WTC11 (cell line): ENCODE results near the gene H1-8.

Experiments
- ATF1 ChIP-seq: sonication (generic); formaldehyde crosslinking; IDR thresholded peaks from 2 replicates; pipeline ENCODE4 v1.8.1; 2023; ENCODE audit warnings: mild to moderate bottlenecking, moderate library complexity, missing genetic modification reagents
- CREM ChIP-seq: sonication (generic); formaldehyde crosslinking; IDR thresholded peaks from 2 replicates; pipeline ENCODE4 v1.8.1; 2022; ENCODE audit warnings: mild to moderate bottlenecking, missing genetic modification reagents, moderate library complexity
- NR2C2 ChIP-seq: sonication (generic); formaldehyde crosslinking; IDR thresholded peaks from 2 replicates; pipeline ENCODE4 v1.8.0; 2022; ENCODE audit warnings: mild to moderate bottlenecking, missing genetic modification reagents
- SP1 ChIP-seq: sonication (generic); formaldehyde crosslinking; conservative IDR thresholded peaks from 2 replicates; pipeline ENCODE4 v1.8.1; 2022; ENCODE audit warnings: missing genetic modification reagents
- TCF7 ChIP-seq: sonication (generic); formaldehyde crosslinking; IDR thresholded peaks from 2 replicates; pipeline ENCODE4 v1.8.0; 2022; ENCODE audit warnings: mild to moderate bottlenecking, low read depth, missing genetic modification reagents, moderate library complexity
- TEAD4 ChIP-seq: sonication (generic); formaldehyde crosslinking; IDR thresholded peaks from 2 replicates; pipeline ENCODE4 v1.8.0; 2022; ENCODE audit warnings: mild to moderate bottlenecking, missing genetic modification reagents
- TF ChIP-seq, protein P1 (sequence below): fragments of 200-600 bp; IDR thresholded peaks from 2 replicates; pipeline ENCODE4 v1.8.0; 2022; ENCODE audit warnings: antibody characterized with exemption
- TF ChIP-seq, protein P2 (sequence below): sonication (generic); formaldehyde crosslinking; IDR thresholded peaks from 2 replicates; pipeline ENCODE4 v1.8.1; 2023; ENCODE audit warnings: mild to moderate bottlenecking, missing genetic modification reagents
- TF ChIP-seq, protein P3 (sequence below): sonication (generic); formaldehyde crosslinking; IDR thresholded peaks from 2 replicates; pipeline ENCODE4 v1.8.0; 2022; ENCODE audit warnings: mild to moderate bottlenecking, missing genetic modification reagents
- TF ChIP-seq, protein P4 (sequence below): sonication (generic); formaldehyde crosslinking; conservative IDR thresholded peaks from 2 replicates; pipeline ENCODE4 v1.8.1; 2022; ENCODE audit warnings: mild to moderate bottlenecking, missing genetic modification reagents
- TF ChIP-seq, protein P5 (sequence below): sonication (generic); formaldehyde crosslinking; IDR thresholded peaks from 2 replicates; pipeline ENCODE4 v1.8.1; 2023; ENCODE audit warnings: mild to moderate bottlenecking, missing genetic modification reagents, moderate library complexity

DNA sequence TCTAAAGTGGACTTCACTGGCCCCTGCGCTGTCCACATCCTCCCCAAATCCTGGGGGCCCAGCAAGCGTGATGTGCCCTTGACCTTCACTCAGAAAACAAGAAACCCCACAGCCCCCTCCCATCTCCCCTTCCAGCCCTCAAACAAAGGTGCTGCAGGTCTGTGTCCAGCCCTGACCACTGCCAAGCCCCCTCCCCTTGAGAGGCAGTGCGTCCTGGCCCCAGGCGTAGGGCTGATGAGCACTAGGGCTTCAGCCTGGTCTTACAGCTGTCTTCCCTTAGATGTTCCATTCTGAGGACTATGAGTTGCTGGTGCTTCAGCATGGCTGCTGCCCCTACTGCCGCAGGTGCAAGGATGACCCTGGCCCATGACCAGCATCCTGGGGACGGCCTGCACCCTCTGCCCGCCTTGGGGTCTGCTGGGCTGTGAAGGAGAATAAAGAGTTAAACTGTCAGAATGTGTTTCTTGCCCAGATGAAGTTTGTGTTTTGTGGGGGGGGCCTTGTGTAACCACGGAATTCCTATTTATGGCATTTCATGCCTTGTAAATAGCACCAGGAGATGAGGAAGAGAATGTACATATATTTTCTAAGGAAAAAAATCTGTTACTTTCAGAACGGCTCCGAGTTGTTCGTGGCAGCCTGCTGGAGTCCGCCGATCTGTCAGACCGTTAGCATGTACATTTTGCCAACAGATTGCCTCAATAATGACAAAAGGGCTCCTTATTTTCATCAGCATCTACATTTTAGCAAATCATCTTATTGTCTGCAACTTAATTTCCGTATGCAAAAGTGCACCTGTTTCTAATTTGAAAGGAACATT is 22.9 kb upstream of the H1-8 start:
- TF ChIP-seq SP1 (CRISPR knock-in tag) (no peak), TEAD4 (CRISPR knock-in tag) (no peak), ATF1 (CRISPR knock-in tag) (no peak), NR2C2 (CRISPR knock-in tag) (no peak), CREM (CRISPR knock-in tag) (no peak), TCF7 (CRISPR knock-in tag) (no peak)
- TF ChIP-seq, protein P1, sequence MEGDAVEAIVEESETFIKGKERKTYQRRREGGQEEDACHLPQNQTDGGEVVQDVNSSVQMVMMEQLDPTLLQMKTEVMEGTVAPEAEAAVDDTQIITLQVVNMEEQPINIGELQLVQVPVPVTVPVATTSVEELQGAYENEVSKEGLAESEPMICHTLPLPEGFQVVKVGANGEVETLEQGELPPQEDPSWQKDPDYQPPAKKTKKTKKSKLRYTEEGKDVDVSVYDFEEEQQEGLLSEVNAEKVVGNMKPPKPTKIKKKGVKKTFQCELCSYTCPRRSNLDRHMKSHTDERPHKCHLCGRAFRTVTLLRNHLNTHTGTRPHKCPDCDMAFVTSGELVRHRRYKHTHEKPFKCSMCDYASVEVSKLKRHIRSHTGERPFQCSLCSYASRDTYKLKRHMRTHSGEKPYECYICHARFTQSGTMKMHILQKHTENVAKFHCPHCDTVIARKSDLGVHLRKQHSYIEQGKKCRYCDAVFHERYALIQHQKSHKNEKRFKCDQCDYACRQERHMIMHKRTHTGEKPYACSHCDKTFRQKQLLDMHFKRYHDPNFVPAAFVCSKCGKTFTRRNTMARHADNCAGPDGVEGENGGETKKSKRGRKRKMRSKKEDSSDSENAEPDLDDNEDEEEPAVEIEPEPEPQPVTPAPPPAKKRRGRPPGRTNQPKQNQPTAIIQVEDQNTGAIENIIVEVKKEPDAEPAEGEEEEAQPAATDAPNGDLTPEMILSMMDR: no peak
- TF ChIP-seq, protein P2, sequence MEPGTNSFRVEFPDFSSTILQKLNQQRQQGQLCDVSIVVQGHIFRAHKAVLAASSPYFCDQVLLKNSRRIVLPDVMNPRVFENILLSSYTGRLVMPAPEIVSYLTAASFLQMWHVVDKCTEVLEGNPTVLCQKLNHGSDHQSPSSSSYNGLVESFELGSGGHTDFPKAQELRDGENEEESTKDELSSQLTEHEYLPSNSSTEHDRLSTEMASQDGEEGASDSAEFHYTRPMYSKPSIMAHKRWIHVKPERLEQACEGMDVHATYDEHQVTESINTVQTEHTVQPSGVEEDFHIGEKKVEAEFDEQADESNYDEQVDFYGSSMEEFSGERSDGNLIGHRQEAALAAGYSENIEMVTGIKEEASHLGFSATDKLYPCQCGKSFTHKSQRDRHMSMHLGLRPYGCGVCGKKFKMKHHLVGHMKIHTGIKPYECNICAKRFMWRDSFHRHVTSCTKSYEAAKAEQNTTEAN (CRISPR knock-in tag): no peak
- TF ChIP-seq, protein P3, sequence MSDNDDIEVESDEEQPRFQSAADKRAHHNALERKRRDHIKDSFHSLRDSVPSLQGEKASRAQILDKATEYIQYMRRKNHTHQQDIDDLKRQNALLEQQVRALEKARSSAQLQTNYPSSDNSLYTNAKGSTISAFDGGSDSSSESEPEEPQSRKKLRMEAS (CRISPR knock-in tag): no peak
- TF ChIP-seq, protein P4, sequence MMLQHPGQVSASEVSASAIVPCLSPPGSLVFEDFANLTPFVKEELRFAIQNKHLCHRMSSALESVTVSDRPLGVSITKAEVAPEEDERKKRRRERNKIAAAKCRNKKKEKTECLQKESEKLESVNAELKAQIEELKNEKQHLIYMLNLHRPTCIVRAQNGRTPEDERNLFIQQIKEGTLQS (CRISPR knock-in tag): no peak
- TF ChIP-seq, protein P5, sequence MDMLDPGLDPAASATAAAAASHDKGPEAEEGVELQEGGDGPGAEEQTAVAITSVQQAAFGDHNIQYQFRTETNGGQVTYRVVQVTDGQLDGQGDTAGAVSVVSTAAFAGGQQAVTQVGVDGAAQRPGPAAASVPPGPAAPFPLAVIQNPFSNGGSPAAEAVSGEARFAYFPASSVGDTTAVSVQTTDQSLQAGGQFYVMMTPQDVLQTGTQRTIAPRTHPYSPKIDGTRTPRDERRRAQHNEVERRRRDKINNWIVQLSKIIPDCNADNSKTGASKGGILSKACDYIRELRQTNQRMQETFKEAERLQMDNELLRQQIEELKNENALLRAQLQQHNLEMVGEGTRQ (CRISPR knock-in tag): no peak
